Measurements from ENCODE around the gene RRAD.

RRAD gene

GRCh38 chr16:66914541-66914940 lies 10.8 kb downstream of the RRAD start:
- TF ChIP-seq CTCF (IDR thresholded peaks at IDR 0.05; ENCODE audit: low read depth, low read length, missing control alignments), result no peak
- no peak overlapping the region for H3K4me3 ChIP-seq (replicated peaks; ENCODE audit: low read depth, low read length)
- DNase-seq (ENCODE audit: extremely low read depth, low read depth), result no peak

GRCh38 chr16:66913711-66914110 lies 11.6 kb downstream of the RRAD start:
- no peak overlapping the region for H3K4me3 ChIP-seq (replicated peaks; ENCODE audit: low read depth, low read length)
- TF ChIP-seq CTCF (IDR thresholded peaks at IDR 0.05; ENCODE audit: low read depth, low read length, missing control alignments), result no peak
- no peak for DNase-seq (ENCODE audit: extremely low read depth, low read depth)

- H3K4me3 ChIP-seq (replicated peaks; ENCODE audit: low read depth, low read length), result no peak overlapping the region
- no peak for DNase-seq (ENCODE audit: extremely low read depth, low read depth)
- no peak for TF ChIP-seq CTCF (IDR thresholded peaks at IDR 0.05; ENCODE audit: low read depth, low read length, missing control alignments)
These were observed 12.3 kb downstream of the RRAD start for GRCh38 chr16:66913081-66913480.

- no peak for DNase-seq (ENCODE audit: extremely low read depth, low read depth)
- no peak overlapping the region for H3K4me3 ChIP-seq (replicated peaks; ENCODE audit: low read depth, low read length)
- no peak for TF ChIP-seq CTCF (IDR thresholded peaks at IDR 0.05; ENCODE audit: low read depth, low read length, missing control alignments)
These were observed 13.5 kb downstream of the RRAD start for GRCh38 chr16:66911801-66912200.

GRCh38 chr16:66911112-66911511 lies 14.2 kb downstream of the RRAD start:
- H3K4me3 ChIP-seq (replicated peaks; ENCODE audit: low read depth, low read length), result no peak overlapping the region
- no peak for DNase-seq (ENCODE audit: extremely low read depth, low read depth)
- TF ChIP-seq CTCF (IDR thresholded peaks at IDR 0.05; ENCODE audit: low read depth, low read length, missing control alignments), result no peak

- no peak overlapping the region for H3K4me3 ChIP-seq (replicated peaks; ENCODE audit: low read depth, low read length)
- TF ChIP-seq CTCF (IDR thresholded peaks at IDR 0.05; ENCODE audit: low read depth, low read length, missing control alignments), result no peak
- DNase-seq (ENCODE audit: extremely low read depth, low read depth), result no peak
These were observed 15.0 kb downstream of the RRAD start for GRCh38 chr16:66910175-66910940.
